ENCODE measurements around the gene CD22. TPM values are rescaled to one million over a fixed set of nuclear protein-coding genes. Genes with fewer than 3 reads are reported as not detected.
"Not testable (repeated sequence)": the region's sequence is repeated elsewhere in the genome, so short reads cannot be mapped to it uniquely, and the experiment has no call there.

The CD22 gene
- total RNA-seq, 2 experiments from 2014 or later = 2.0 to 2.6 TPM

- Mint-ChIP-seq H3K9me3 (no peaks in the 10 kb centered on the region), H3K4me3 (no peak overlapping the region), H3K27me3 (ENCODE audit: low read depth) (peaks cover 2% of the 10 kb centered on the region), H3K27ac (peak overlapping the region; percentile 9), H3K4me1 (ENCODE audit: low read depth) (peaks cover 38% of the 10 kb centered on the region), H3K36me3 (ENCODE audit: low read depth) (no peaks in the 10 kb centered on the region)
- intact Hi-C loops (cut with micrococcal nuclease) = no loop called here
- CTCF ChIA-PET = interaction anchor here (0.6 to 1.6 kb wide), 2 partner anchors 13 to 145 kb away, joined by 3 to 8 read pairs; no protein-coding TSS in a partner anchor
- no peak for DNase-seq
Observed at GRCh38 chr19:35349614-35350521, 20.9 kb downstream of the CD22 start.

GRCh38 chr19:35350591-35350990 is 21.6 kb downstream of the CD22 start:
- Mint-ChIP-seq H3K27ac (no peak overlapping the region), H3K4me1 (ENCODE audit: low read depth) (peaks cover 38% of the 10 kb centered on the region), H3K4me3 (no peak overlapping the region), H3K36me3 (ENCODE audit: low read depth) (no peaks in the 10 kb centered on the region), H3K9me3 (no peaks in the 10 kb centered on the region), H3K27me3 (ENCODE audit: low read depth) (peaks cover 2% of the 10 kb centered on the region)
- CTCF ChIA-PET = interaction anchor here (1.1 kb wide), 1 partner anchor 24 kb away, joined by 3 read pairs; no protein-coding TSS in a partner anchor
- intact Hi-C loops (cut with micrococcal nuclease) = no loop called here
- no peak for DNase-seq

GRCh38 chr19:35351411-35352176 is 22.6 kb downstream of the CD22 start:
- intact Hi-C loops (cut with micrococcal nuclease) = loop anchor here (1.0 kb wide), 2 partner anchors 117 to 144 kb away; no protein-coding TSS in a partner anchor
- no peaks in the 10 kb centered on the region for H3K36me3 Mint-ChIP-seq (ENCODE audit: low read depth)
- H3K9me3 Mint-ChIP-seq = no peaks in the 10 kb centered on the region
- no peaks in the 10 kb centered on the region for H3K27me3 Mint-ChIP-seq (ENCODE audit: low read depth)
- CTCF ChIA-PET = interaction anchor here (1.1 to 5.4 kb wide), 2 partner anchors 23 to 117 kb away, joined by 3 to 52 read pairs; no protein-coding TSS in a partner anchor
- H3K4me1 Mint-ChIP-seq (ENCODE audit: low read depth) = peaks cover 28% of the 10 kb centered on the region
- no peak overlapping the region for H3K27ac Mint-ChIP-seq
- H3K4me3 Mint-ChIP-seq = no peak overlapping the region
- DNase-seq = no peak

GRCh38 chr19:35352177-35352447 is 23.1 kb downstream of the CD22 start:
- no peaks in the 10 kb centered on the region for H3K9me3 Mint-ChIP-seq
- H3K27ac Mint-ChIP-seq = no peak overlapping the region
- intact Hi-C loops (cut with micrococcal nuclease) = loop anchor here (1.0 kb wide), 2 partner anchors 116 to 143 kb away; no protein-coding TSS in a partner anchor
- no peak for DNase-seq
- H3K27me3 Mint-ChIP-seq (ENCODE audit: low read depth) = no peaks in the 10 kb centered on the region
- CTCF ChIA-PET = interaction anchor here (0.7 to 5.4 kb wide), 8 partner anchors 83 to 143 kb away, joined by 3 to 52 read pairs (median 4); no protein-coding TSS in a partner anchor
- H3K4me3 Mint-ChIP-seq = no peak overlapping the region
- peaks cover 23% of the 10 kb centered on the region for H3K4me1 Mint-ChIP-seq (ENCODE audit: low read depth)
- H3K36me3 Mint-ChIP-seq (ENCODE audit: low read depth) = no peaks in the 10 kb centered on the region

GRCh38 chr19:35352448-35353304 is 23.7 kb downstream of the CD22 start:
- H3K9me3 Mint-ChIP-seq = no peaks in the 10 kb centered on the region
- no peak overlapping the region for H3K4me3 Mint-ChIP-seq
- CTCF ChIA-PET = interaction anchor here (0.6 to 5.4 kb wide), 24 partner anchors 9 to 356 kb away, joined by 3 to 52 read pairs (median 4); no protein-coding TSS in a partner anchor
- H3K27ac Mint-ChIP-seq = no peak overlapping the region
- no peaks in the 10 kb centered on the region for H3K27me3 Mint-ChIP-seq (ENCODE audit: low read depth)
- intact Hi-C loops (cut with micrococcal nuclease) = loop anchor here (1.0 kb wide), 2 partner anchors 116 to 143 kb away; no protein-coding TSS in a partner anchor
- H3K4me1 Mint-ChIP-seq (ENCODE audit: low read depth) = peaks cover 22% of the 10 kb centered on the region
- no peaks in the 10 kb centered on the region for H3K36me3 Mint-ChIP-seq (ENCODE audit: low read depth)
- DNase-seq = peak; percentile 85

GRCh38 chr19:35353635-35354034 is 24.6 kb downstream of the CD22 start:
- intact Hi-C loops (cut with micrococcal nuclease) = no loop called here
- DNase-seq = no peak
- Mint-ChIP-seq H3K4me3 (no peak overlapping the region), H3K27me3 (ENCODE audit: low read depth) (no peaks in the 10 kb centered on the region), H3K27ac (no peak overlapping the region), H3K4me1 (ENCODE audit: low read depth) (peaks cover 20% of the 10 kb centered on the region), H3K36me3 (ENCODE audit: low read depth) (no peaks in the 10 kb centered on the region), H3K9me3 (no peaks in the 10 kb centered on the region)
- CTCF ChIA-PET = interaction anchor here (0.7 to 5.4 kb wide), 19 partner anchors 8 to 225 kb away, joined by 3 to 52 read pairs (median 4); no protein-coding TSS in a partner anchor

- Mint-ChIP-seq H3K4me1 (ENCODE audit: low read depth) (peaks cover 18% of the 10 kb centered on the region), H3K36me3 (ENCODE audit: low read depth) (no peaks in the 10 kb centered on the region), H3K9me3 (no peaks in the 10 kb centered on the region), H3K27ac (no peak overlapping the region), H3K27me3 (ENCODE audit: low read depth) (no peaks in the 10 kb centered on the region), H3K4me3 (no peak overlapping the region)
- DNase-seq = no peak
- intact Hi-C loops (cut with micrococcal nuclease) = no loop called here
- CTCF ChIA-PET = interaction anchor here (2.0 to 5.4 kb wide), 3 partner anchors 23 to 140 kb away, joined by 6 to 52 read pairs (median 44); no protein-coding TSS in a partner anchor
Observed at GRCh38 chr19:35354898-35355297, 25.9 kb downstream of the CD22 start.

GRCh38 chr19:35355791-35356460 is 26.9 kb downstream of the CD22 start:
- Mint-ChIP-seq H3K4me1 (ENCODE audit: low read depth) (peaks cover 18% of the 10 kb centered on the region), H3K4me3 (no peak overlapping the region), H3K27ac (no peak overlapping the region), H3K36me3 (ENCODE audit: low read depth) (no peaks in the 10 kb centered on the region), H3K9me3 (no peaks in the 10 kb centered on the region), H3K27me3 (ENCODE audit: low read depth) (no peaks in the 10 kb centered on the region)
- intact Hi-C loops (cut with micrococcal nuclease) = no loop called here
- CTCF ChIA-PET = interaction anchor here (0.6 to 5.4 kb wide), 5 partner anchors 21 to 234 kb away, joined by 3 to 52 read pairs (median 4); no protein-coding TSS in a partner anchor
- no peak for DNase-seq

GRCh38 chr19:35357867-35358573 is 29.0 kb downstream of the CD22 start, which contains the start of gene FFAR3:
FFAR3 (plus strand) TSS chr19:35358460; CDS start chr19:35358891, 431 bp downstream.
- CTCF ChIA-PET = interaction anchor here (0.6 to 1.2 kb wide), 5 partner anchors 10 to 112 kb away, joined by 3 to 5 read pairs (median 3); partner anchors contain the start of gene FFAR1
- Mint-ChIP-seq H3K4me3 (peak within 1 kb of the TSS; percentile 67), H3K4me1 (ENCODE audit: low read depth) (peaks cover 13% of the 10 kb centered on the region), H3K27ac (peak within 1 kb of the TSS; percentile 78), H3K27me3 (ENCODE audit: low read depth) (no peaks in the 10 kb centered on the region), H3K36me3 (ENCODE audit: low read depth) (no peaks in the 10 kb centered on the region), H3K9me3 (no peaks in the 10 kb centered on the region)
- peak; percentile 43 for DNase-seq
- intact Hi-C loops (cut with micrococcal nuclease) = no loop called here

GRCh38 chr19:35358834-35359233 is 29.8 kb downstream of the CD22 start:
- peak; percentile 33 for DNase-seq
- H3K9me3 Mint-ChIP-seq; H3K36me3 Mint-ChIP-seq (ENCODE audit: low read depth); intact Hi-C loops (cut with micrococcal nuclease); H3K27me3 Mint-ChIP-seq (ENCODE audit: low read depth); CTCF ChIA-PET; H3K27ac Mint-ChIP-seq: not testable (repeated sequence)
- Mint-ChIP-seq H3K4me1 (ENCODE audit: low read depth) (peaks cover 12% of the 10 kb centered on the region), H3K4me3 (peak overlapping the region; percentile 44)
